ELF-1 (cell line): ENCODE results near the gene CLDN3.

Experiments used
- DNase-seq: peaks from one replicate; pipeline ENCODE4 v3.0.0-alpha.2; 2016; ENCODE audit warnings: low read depth, low spot score

Gene CLDN3

GRCh38 chr7:73770860-73771670 is 995 bp upstream of the CLDN3 start:
- peak; percentile 63 for DNase-seq

- DNase-seq, result peak; percentile 26
These were observed 529 bp downstream of the CLDN3 start for GRCh38 chr7:73769481-73770001.

- peak; percentile 42 for DNase-seq
These were observed 1.2 kb downstream of the CLDN3 start for GRCh38 chr7:73768641-73769480.

GRCh38 chr7:73766556-73767229 is 3.4 kb downstream of the CLDN3 start:
- no peak for DNase-seq

DNA sequence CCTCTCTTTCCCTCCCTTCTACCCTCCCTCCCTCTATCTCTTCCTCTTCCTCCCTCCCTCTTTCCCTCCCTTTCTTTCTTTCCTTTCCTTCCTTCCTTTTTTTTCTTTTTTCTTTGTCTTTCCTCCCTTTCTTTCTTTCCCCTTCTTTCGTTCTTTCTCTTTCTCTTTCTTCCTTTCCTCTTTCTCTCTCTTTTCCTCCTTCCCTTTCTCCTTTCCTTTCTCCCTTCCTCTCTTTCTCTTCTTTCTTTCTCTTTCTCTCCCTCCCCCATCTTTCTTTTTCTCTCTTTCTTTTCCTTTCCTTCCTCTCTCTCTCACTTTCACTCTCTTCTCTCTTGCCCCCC is 7.4 kb downstream of the CLDN3 start:
- DNase-seq, result no peak

DNA sequence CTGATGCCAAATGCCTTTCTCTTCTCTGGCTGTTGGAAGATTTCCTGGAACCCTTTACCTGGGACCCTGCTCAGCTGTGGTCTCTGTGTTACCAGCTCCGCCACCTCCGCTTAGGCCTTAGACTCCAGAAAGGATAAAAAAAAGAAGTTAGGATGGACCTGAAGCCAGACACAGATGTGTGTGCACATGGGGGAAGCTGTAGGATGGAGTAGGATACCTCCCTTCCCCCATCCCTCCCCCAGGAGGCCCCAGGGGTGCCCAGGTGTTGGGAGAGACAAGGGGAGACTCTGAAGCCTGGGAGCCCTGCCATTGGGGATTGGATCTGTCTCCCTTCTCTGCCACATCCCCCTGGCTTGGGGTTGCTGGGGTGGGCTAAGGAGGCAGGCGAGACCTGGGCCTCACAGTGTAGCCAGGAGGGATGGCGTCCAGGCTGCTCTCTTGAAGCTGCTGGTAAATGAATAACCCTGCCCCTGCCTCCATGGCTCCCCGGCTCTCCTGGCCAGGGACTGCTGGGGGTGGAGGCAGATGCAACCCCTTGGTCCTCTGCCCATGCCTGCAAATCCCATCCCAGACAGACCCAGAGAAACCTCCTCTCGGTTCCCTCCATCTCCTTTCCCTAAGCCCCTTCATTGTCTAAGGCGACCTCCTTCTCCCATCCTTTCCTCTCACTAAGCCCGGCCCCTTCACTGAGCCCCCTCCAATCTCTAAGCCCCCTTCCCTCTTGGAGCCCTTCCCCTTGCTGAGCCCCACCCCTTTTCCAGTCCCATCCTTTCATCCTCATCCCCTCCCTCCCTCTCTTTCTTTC is 8.0 kb downstream of the CLDN3 start:
- DNase-seq, result no peak

DNA sequence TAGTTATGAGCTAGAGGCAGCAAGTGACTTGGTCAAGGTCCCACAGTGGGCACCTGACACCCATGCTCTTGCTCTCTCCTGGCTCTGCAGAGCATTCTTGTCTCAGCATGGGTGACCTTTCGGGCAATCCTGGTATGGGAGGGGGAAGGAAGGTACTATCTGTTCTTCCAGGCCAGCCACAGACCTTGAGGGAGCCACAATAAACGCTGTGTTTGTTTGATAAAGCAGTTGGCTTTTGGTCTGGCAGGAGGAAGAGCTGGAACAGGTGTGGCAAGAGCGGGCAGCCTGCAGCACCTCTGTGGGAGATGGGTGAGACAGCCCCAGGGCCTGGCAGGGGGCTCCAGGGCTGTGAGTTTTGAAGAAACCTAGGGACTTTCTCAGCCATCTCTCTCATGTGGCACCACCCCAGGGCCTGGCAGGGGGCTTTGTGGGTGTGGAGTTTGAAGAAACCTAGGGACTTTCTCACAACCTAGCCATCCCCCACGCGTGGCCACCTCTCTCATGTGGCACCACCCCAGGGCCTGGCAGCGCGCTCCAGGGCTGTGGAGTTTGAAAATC is 11.4 kb downstream of the CLDN3 start:
- DNase-seq, result no peak

GRCh38 chr7:73749931-73750776 is 19.9 kb downstream of the CLDN3 start:
- no peak for DNase-seq

- peak; percentile 72 for DNase-seq
These were observed 23.7 kb downstream of the CLDN3 start for GRCh38 chr7:73746378-73746777.

- DNase-seq, result peak; percentile 97
These were observed 27.1 kb downstream of the CLDN3 start for GRCh38 chr7:73742753-73743641.

DNA sequence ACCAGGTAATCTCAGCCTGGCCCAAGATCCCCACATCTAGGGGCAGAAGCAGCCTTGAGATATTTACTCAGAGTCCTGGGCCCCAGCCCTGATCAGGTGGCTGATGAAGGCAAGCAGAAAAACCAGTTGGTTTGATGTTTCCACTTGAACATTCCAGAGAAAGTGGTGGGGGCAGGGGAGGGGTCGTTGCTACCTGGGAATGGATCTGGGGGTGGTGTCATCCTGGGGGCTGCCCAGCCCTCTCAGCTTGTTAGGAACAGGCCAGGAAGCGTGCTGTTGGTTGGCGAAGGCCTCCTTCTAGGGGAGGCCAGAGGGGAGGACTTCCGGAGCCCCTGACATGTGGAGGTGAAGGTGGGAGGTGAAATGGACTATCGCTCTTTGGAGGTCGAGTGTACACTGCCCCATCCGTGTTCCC is 27.7 kb downstream of the CLDN3 start:
- peak; percentile 87 for DNase-seq

DNA sequence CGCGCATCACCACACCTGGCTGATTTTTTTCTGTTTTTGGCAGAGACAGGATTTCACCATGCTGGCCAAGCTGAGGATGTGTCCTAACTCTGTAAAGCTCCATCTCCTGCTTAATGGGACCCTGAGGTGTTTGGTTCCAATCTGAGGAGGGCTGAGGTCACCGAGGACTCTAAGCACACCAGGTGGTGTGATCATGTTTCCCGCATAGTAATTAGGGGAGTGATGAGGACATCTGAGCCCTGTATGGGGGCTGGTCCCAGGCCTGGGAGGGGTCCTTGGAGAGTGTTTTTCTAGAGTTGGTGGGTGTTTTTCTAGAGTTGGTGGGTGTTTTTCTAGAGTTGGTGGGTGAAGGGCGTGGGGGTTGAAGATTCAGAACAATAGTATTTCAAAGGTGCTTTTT is 28.5 kb downstream of the CLDN3 start:
- peak; percentile 77 for DNase-seq

DNA sequence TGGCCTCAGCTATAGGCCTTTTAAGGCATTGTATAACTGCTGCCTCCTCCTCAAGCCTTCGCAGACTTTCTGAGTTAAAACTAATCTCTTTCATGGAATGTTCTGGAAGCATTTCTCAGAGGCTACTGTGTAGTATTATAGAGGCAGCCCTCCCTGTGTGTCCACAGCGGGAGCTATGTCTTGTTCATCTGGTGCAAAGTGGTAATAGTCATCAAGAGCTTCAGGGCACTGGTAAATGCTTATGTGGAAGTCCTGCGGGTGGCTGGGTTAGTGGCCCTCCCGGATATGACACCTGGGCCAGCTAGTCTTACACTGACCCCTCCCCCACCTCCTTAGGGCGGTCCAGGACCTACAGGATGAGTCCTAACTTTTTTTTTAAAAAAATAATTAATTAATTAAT is 29.3 kb downstream of the CLDN3 start:
- peak; percentile 77 for DNase-seq

DNA sequence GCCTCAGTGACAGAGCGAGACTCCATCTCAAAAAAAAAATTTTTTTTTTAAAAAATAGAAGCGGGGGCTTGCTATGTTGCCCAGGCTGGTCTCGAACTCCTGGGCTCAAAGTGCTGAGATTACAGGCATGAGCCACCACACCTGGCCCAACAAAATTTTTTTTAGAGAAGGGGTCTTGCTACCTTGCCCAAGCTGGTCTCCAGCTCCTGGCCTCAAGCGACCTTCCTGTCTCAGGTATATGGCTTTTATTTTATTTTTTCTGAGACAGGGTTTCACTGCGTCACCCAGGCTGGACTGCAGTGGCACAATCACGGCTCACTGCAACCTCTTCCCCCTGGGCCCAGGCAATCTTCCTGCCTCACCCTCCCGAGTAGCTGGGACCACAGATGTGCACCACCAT is 29.9 kb downstream of the CLDN3 start:
- no peak for DNase-seq

GRCh38 chr7:73739387-73739767 is 30.7 kb downstream of the CLDN3 start:
- DNase-seq, result no peak

DNA sequence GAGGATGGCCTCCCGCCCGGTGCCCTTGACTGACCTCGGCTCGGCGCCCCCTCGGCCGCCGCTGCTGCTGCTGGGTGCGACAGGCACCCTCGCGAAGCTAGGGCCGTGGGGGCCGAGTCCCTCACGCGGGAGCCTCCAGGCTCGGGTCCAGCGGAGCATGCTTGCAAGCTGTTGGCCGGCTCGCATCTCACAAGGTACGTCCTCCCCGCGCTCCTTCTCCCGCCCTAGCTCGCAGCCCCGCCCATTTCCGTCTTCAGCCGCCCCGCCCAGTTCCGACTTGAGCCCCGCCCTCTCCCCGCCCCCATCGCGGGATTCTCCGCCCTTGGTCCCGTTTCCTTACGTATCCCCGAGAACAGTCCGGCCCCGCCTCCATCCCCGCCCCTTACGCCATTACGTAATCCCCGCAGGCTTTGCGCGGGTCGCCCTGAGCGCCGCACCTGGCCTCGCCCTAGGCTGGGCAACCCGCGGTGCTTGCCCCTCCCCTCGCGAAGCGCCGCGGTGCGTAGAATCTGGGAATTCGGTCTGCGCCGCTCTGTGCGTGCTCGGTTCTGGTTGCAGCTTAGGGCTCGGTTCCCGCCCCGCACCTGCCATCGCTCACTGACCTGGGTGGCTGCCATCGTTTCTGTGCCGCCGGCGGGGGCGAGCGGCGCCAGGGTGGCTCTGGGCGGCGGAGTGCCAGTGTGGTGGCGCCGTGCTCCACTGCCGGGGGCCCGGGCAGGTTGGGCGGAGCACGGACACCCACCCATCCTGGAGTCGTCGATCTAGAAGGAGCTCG is 31.3 kb downstream of the CLDN3 start, which contains the start of gene ABHD11:
Gene ABHD11, minus strand, starts transcription at position 191 of the 775 bp plus-strand sequence. Its CDS starts 32 bp downstream, at position 159.
- peak; percentile 96 for DNase-seq

DNA sequence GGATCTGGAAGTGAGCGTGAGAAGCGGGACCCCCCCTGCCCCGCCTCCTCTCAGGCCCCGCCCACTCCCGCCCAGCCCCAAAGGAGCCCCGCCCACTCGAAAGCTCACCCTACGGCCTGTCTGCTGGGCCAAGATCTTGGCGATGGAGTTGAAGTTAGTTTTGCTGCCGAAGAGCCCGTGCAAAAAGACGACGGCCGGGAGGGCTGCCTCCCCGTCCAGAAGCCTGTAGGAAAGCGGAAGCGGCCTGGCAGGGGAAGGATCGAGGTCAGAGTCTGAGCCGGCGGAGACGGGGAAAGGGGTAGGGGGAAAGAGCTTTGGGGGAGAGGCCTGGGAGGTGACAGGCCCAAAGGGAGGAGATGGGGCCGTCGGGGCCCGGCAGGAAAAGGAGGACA is 31.9 kb downstream of the CLDN3 start:
- DNase-seq, result peak; percentile 36
